Epithelial cell of proximal tubule (primary cell): ENCODE measurements around the gene ESRRA. TPM values are rescaled to one million over a fixed set of nuclear protein-coding genes. Genes with fewer than 3 reads are reported as not detected.

Experiments used
- DNase-seq: peaks from one replicate; pipeline ENCODE4 v3.0.0-alpha.2; 2011; ENCODE audit warnings: low read depth
- H3K4me3 ChIP-seq: 2 replicates; pipeline ENCODE4 v1.5.1; 2011; ENCODE audit warnings: low read depth, mild to moderate bottlenecking, low read length
- CTCF ChIP-seq: conservative IDR thresholded peaks from 2 replicates; pipeline ENCODE4 v1.5.1; 2012; ENCODE audit warnings: low read depth, mild to moderate bottlenecking, low read length
- total RNA-seq: library from RNA; depleted of rRNA; stranded (reverse); fragments of >200 nt; gene quantifications from 2 replicates; pipeline ENCODE4 v1.2.3, GENCODE V29; 2015

Gene ESRRA
- total RNA-seq, 1 donor from 2014 or later, result 47.2 TPM

- peak; percentile 83 for TF ChIP-seq CTCF
- DNase-seq, result peak; percentile 64
- H3K4me3 ChIP-seq, result peak overlapping the region; percentile 23
Measured at GRCh38 chr11:64331569-64332371, 26.4 kb downstream of the ESRRA start.

- no peak for TF ChIP-seq CTCF
- DNase-seq, result no peak
- no peak overlapping the region for H3K4me3 ChIP-seq
Measured at GRCh38 chr11:64333556-64333955, 28.2 kb downstream of the ESRRA start.

- H3K4me3 ChIP-seq, result no peak overlapping the region
- no peak for TF ChIP-seq CTCF
- peak; percentile 95 for DNase-seq
Measured at GRCh38 chr11:64334764-64335735, 29.7 kb downstream of the ESRRA start.

GRCh38 chr11:64337538-64338249, 32.4 kb downstream of the ESRRA start:
- H3K4me3 ChIP-seq, result no peak overlapping the region
- TF ChIP-seq CTCF, result no peak
- no peak for DNase-seq

GRCh38 chr11:64338716-64339115, 33.4 kb downstream of the ESRRA start:
- H3K4me3 ChIP-seq, result no peak overlapping the region
- no peak for DNase-seq
- no peak for TF ChIP-seq CTCF

- TF ChIP-seq CTCF, result no peak
- H3K4me3 ChIP-seq, result no peak overlapping the region
- DNase-seq, result no peak
Measured at GRCh38 chr11:64339286-64339685, 34.0 kb downstream of the ESRRA start.
